ENCODE data around the gene SHISAL2A. TPM values are rescaled to one million over a fixed set of nuclear protein-coding genes. Genes with fewer than 3 reads are reported as not detected.

Gene SHISAL2A
- total RNA-seq, 3 donors from 2014 or later, result 4.9 to 7.5 (median 5.2) TPM

- Mint-ChIP-seq H3K4me1 (ENCODE audit: low read depth) (peaks cover 74% of the 10 kb centered on the region), H3K36me3 (ENCODE audit: insufficient read depth) (peaks cover 1% of the 10 kb centered on the region), H3K4me3 (peak overlapping the region; percentile 88), H3K27me3 (ENCODE audit: low read depth) (no peaks in the 10 kb centered on the region), H3K9me3 (no peaks in the 10 kb centered on the region)
- ATAC-seq (no peak), DNase-seq (no peak)
Measured at GRCh38 chr1:52634111-52634510, 1.1 kb downstream of the SHISAL2A start.

- Mint-ChIP-seq H3K27me3 (ENCODE audit: low read depth) (no peaks in the 10 kb centered on the region), H3K4me3 (no peak overlapping the region), H3K9me3 (no peaks in the 10 kb centered on the region), H3K36me3 (ENCODE audit: insufficient read depth) (peaks cover 3% of the 10 kb centered on the region), H3K4me1 (ENCODE audit: low read depth) (peaks cover 80% of the 10 kb centered on the region)
- no peak for DNase-seq
- ATAC-seq, result no peak
Measured at GRCh38 chr1:52635321-52636089, 2.5 kb downstream of the SHISAL2A start.

- Mint-ChIP-seq H3K27me3 (ENCODE audit: low read depth) (no peaks in the 10 kb centered on the region), H3K4me3 (peak overlapping the region; percentile 74), H3K4me1 (ENCODE audit: low read depth) (peaks cover 83% of the 10 kb centered on the region), H3K36me3 (ENCODE audit: insufficient read depth) (peaks cover 10% of the 10 kb centered on the region), H3K9me3 (no peaks in the 10 kb centered on the region)
- ATAC-seq, result peak; percentile 32 to 42
- peak; percentile 67 for DNase-seq
Measured at GRCh38 chr1:52636721-52637695, 4.0 kb downstream of the SHISAL2A start.

GRCh38 chr1:52637946-52638345 is 5.0 kb downstream of the SHISAL2A start:
- H3K36me3 Mint-ChIP-seq (ENCODE audit: insufficient read depth), result peaks cover 14% of the 10 kb centered on the region
- H3K27me3 Mint-ChIP-seq (ENCODE audit: low read depth), result no peaks in the 10 kb centered on the region
- peaks cover 81% of the 10 kb centered on the region for H3K4me1 Mint-ChIP-seq (ENCODE audit: low read depth)
- no peak for DNase-seq
- ATAC-seq, result no peak
- no peak overlapping the region for H3K4me3 Mint-ChIP-seq
- H3K9me3 Mint-ChIP-seq, result no peaks in the 10 kb centered on the region

- Mint-ChIP-seq H3K4me1 (ENCODE audit: low read depth) (peaks cover 60% of the 10 kb centered on the region), H3K27me3 (ENCODE audit: low read depth) (no peaks in the 10 kb centered on the region), H3K36me3 (ENCODE audit: insufficient read depth) (peaks cover 19% of the 10 kb centered on the region), H3K4me3 (no peak overlapping the region), H3K9me3 (no peaks in the 10 kb centered on the region)
- DNase-seq, result no peak
- ATAC-seq, result no peak
Measured at GRCh38 chr1:52640697-52641096, 7.7 kb downstream of the SHISAL2A start.

- DNase-seq, result no peak
- no peaks in the 10 kb centered on the region for H3K9me3 Mint-ChIP-seq
- peaks cover 19% of the 10 kb centered on the region for H3K36me3 Mint-ChIP-seq (ENCODE audit: insufficient read depth)
- H3K27me3 Mint-ChIP-seq (ENCODE audit: low read depth), result no peaks in the 10 kb centered on the region
- ATAC-seq, result no peak
- no peak overlapping the region for H3K4me3 Mint-ChIP-seq
- H3K4me1 Mint-ChIP-seq (ENCODE audit: low read depth), result peaks cover 58% of the 10 kb centered on the region
Measured at GRCh38 chr1:52641307-52641706, 8.3 kb downstream of the SHISAL2A start.

GRCh38 chr1:52645261-52645660 is 12.3 kb downstream of the SHISAL2A start:
- ATAC-seq (no peak), DNase-seq (no peak)
- Mint-ChIP-seq H3K36me3 (ENCODE audit: insufficient read depth) (peaks cover 26% of the 10 kb centered on the region), H3K4me1 (ENCODE audit: low read depth) (peaks cover 25% of the 10 kb centered on the region), H3K4me3 (no peak overlapping the region), H3K9me3 (no peaks in the 10 kb centered on the region), H3K27me3 (ENCODE audit: low read depth) (no peaks in the 10 kb centered on the region)

- Mint-ChIP-seq H3K4me1 (ENCODE audit: low read depth) (peaks cover 4% of the 10 kb centered on the region), H3K27me3 (ENCODE audit: low read depth) (no peaks in the 10 kb centered on the region), H3K9me3 (no peaks in the 10 kb centered on the region), H3K36me3 (ENCODE audit: insufficient read depth) (peaks cover 22% of the 10 kb centered on the region), H3K4me3 (no peak overlapping the region)
- DNase-seq, result no peak
- ATAC-seq, result no peak
Measured at GRCh38 chr1:52651904-52652303, 18.9 kb downstream of the SHISAL2A start.

- peaks cover 20% of the 10 kb centered on the region for H3K36me3 Mint-ChIP-seq (ENCODE audit: insufficient read depth)
- H3K9me3 Mint-ChIP-seq, result no peaks in the 10 kb centered on the region
- ATAC-seq (no peak), DNase-seq (no peak)
- no peaks in the 10 kb centered on the region for H3K27me3 Mint-ChIP-seq (ENCODE audit: low read depth)
- H3K4me3 Mint-ChIP-seq, result no peak overlapping the region
- peaks cover 4% of the 10 kb centered on the region for H3K4me1 Mint-ChIP-seq (ENCODE audit: low read depth)
Measured at GRCh38 chr1:52653207-52653849, 20.4 kb downstream of the SHISAL2A start.

- ATAC-seq (no peak), DNase-seq (no peak)
- H3K36me3 Mint-ChIP-seq (ENCODE audit: insufficient read depth), result peaks cover 18% of the 10 kb centered on the region
- no peak overlapping the region for H3K4me3 Mint-ChIP-seq
- H3K9me3 Mint-ChIP-seq, result no peaks in the 10 kb centered on the region
- H3K4me1 Mint-ChIP-seq (ENCODE audit: low read depth), result peaks cover 11% of the 10 kb centered on the region
- H3K27me3 Mint-ChIP-seq (ENCODE audit: low read depth), result no peaks in the 10 kb centered on the region
Measured at GRCh38 chr1:52654063-52654462, 21.1 kb downstream of the SHISAL2A start.

GRCh38 chr1:52657702-52658101 is 24.7 kb downstream of the SHISAL2A start:
- no peak for DNase-seq
- H3K4me3 Mint-ChIP-seq, result no peak overlapping the region
- peaks cover 18% of the 10 kb centered on the region for H3K36me3 Mint-ChIP-seq (ENCODE audit: insufficient read depth)
- no peak for ATAC-seq
- no peaks in the 10 kb centered on the region for H3K9me3 Mint-ChIP-seq
- peaks cover 17% of the 10 kb centered on the region for H3K4me1 Mint-ChIP-seq (ENCODE audit: low read depth)
- no peaks in the 10 kb centered on the region for H3K27me3 Mint-ChIP-seq (ENCODE audit: low read depth)

GRCh38 chr1:52658795-52659194 is 25.8 kb downstream of the SHISAL2A start:
- Mint-ChIP-seq H3K4me3 (no peak overlapping the region), H3K36me3 (ENCODE audit: insufficient read depth) (peaks cover 18% of the 10 kb centered on the region), H3K4me1 (ENCODE audit: low read depth) (peaks cover 17% of the 10 kb centered on the region), H3K9me3 (no peaks in the 10 kb centered on the region), H3K27me3 (ENCODE audit: low read depth) (no peaks in the 10 kb centered on the region)
- ATAC-seq (peak; percentile 64), DNase-seq (no peak)

GRCh38 chr1:52659356-52659755 is 26.4 kb downstream of the SHISAL2A start:
- no peak overlapping the region for H3K4me3 Mint-ChIP-seq
- DNase-seq (no peak), ATAC-seq (peak; percentile 62 to 64)
- H3K36me3 Mint-ChIP-seq (ENCODE audit: insufficient read depth), result peaks cover 15% of the 10 kb centered on the region
- no peaks in the 10 kb centered on the region for H3K9me3 Mint-ChIP-seq
- no peaks in the 10 kb centered on the region for H3K27me3 Mint-ChIP-seq (ENCODE audit: low read depth)
- H3K4me1 Mint-ChIP-seq (ENCODE audit: low read depth), result peaks cover 17% of the 10 kb centered on the region
